Measurements from ENCODE around the gene ETV4. TPM values are rescaled to one million over a fixed set of nuclear protein-coding genes. Genes with fewer than 3 reads are reported as not detected.

ETV4 gene
- total and polyA plus RNA-seq, 2 of the 13 experiments (the other 11 are each of a cell fraction or from before 2014, with no cell fraction given): 128 to 330 TPM

- TF ChIP-seq ZMYM3 (CRISPR knock-in tag; IDR thresholded peaks at IDR 0.05) (0 out of 2 replicates have a peak, but pooled peaks have one; percentile 26), CHD4 (IDR thresholded peaks at IDR 0.05; ENCODE audit: borderline replicate concordance, low read length) (no peak), SALL1 (CRISPR knock-in tag; IDR thresholded peaks at IDR 0.05) (peak; percentile 39), ZNF747 (CRISPR knock-in tag; IDR thresholded peaks at IDR 0.05; ENCODE audit: borderline replicate concordance) (no peak), TFAP4 (IDR thresholded peaks at IDR 0.05; ENCODE audit: borderline replicate concordance, low read depth) (peak; percentile 66; the same call in 1 of the 2 replicates), ELF3 (CRISPR knock-in tag; IDR thresholded peaks at IDR 0.05) (peak; percentile 70), GLMP (CRISPR knock-in tag; IDR thresholded peaks at IDR 0.05; ENCODE audit: borderline replicate concordance) (no peak), ZBTB25 (CRISPR knock-in tag; IDR thresholded peaks at IDR 0.05) (0 out of 2 replicates have a peak, but pooled peaks have one; percentile 29), ZBTB20 (CRISPR knock-in tag; IDR thresholded peaks at IDR 0.05; ENCODE audit: borderline replicate concordance, low read depth) (peak; percentile 60; the same call in 1 of the 2 replicates), SP4 (CRISPR knock-in tag; IDR thresholded peaks at IDR 0.05) (0 out of 2 replicates have a peak, but pooled peaks have one; percentile 17), KMT2A (CRISPR knock-in tag; IDR thresholded peaks at IDR 0.05) (no peak), ZNF549 (CRISPR knock-in tag; IDR thresholded peaks at IDR 0.05) (no peak), KLF16 (CRISPR knock-in tag; IDR thresholded peaks at IDR 0.05) (peak in 1 of 2 experiments; percentile 5; a peak in 1 of 4 replicates)
- TF ChIP-seq, protein P1, sequence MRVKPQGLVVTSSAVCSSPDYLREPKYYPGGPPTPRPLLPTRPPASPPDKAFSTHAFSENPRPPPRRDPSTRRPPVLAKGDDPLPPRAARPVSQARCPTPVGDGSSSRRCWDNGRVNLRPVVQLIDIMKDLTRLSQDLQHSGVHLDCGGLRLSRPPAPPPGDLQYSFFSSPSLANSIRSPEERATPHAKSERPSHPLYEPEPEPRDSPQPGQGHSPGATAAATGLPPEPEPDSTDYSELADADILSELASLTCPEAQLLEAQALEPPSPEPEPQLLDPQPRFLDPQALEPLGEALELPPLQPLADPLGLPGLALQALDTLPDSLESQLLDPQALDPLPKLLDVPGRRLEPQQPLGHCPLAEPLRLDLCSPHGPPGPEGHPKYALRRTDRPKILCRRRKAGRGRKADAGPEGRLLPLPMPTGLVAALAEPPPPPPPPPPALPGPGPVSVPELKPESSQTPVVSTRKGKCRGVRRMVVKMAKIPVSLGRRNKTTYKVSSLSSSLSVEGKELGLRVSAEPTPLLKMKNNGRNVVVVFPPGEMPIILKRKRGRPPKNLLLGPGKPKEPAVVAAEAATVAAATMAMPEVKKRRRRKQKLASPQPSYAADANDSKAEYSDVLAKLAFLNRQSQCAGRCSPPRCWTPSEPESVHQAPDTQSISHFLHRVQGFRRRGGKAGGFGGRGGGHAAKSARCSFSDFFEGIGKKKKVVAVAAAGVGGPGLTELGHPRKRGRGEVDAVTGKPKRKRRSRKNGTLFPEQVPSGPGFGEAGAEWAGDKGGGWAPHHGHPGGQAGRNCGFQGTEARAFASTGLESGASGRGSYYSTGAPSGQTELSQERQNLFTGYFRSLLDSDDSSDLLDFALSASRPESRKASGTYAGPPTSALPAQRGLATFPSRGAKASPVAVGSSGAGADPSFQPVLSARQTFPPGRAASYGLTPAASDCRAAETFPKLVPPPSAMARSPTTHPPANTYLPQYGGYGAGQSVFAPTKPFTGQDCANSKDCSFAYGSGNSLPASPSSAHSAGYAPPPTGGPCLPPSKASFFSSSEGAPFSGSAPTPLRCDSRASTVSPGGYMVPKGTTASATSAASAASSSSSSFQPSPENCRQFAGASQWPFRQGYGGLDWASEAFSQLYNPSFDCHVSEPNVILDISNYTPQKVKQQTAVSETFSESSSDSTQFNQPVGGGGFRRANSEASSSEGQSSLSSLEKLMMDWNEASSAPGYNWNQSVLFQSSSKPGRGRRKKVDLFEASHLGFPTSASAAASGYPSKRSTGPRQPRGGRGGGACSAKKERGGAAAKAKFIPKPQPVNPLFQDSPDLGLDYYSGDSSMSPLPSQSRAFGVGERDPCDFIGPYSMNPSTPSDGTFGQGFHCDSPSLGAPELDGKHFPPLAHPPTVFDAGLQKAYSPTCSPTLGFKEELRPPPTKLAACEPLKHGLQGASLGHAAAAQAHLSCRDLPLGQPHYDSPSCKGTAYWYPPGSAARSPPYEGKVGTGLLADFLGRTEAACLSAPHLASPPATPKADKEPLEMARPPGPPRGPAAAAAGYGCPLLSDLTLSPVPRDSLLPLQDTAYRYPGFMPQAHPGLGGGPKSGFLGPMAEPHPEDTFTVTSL (CRISPR knock-in tag; IDR thresholded peaks at IDR 0.05; ENCODE audit: borderline replicate concordance): peak; percentile 49; the same call in 1 of the 2 replicates
- TF ChIP-seq, protein P2, sequence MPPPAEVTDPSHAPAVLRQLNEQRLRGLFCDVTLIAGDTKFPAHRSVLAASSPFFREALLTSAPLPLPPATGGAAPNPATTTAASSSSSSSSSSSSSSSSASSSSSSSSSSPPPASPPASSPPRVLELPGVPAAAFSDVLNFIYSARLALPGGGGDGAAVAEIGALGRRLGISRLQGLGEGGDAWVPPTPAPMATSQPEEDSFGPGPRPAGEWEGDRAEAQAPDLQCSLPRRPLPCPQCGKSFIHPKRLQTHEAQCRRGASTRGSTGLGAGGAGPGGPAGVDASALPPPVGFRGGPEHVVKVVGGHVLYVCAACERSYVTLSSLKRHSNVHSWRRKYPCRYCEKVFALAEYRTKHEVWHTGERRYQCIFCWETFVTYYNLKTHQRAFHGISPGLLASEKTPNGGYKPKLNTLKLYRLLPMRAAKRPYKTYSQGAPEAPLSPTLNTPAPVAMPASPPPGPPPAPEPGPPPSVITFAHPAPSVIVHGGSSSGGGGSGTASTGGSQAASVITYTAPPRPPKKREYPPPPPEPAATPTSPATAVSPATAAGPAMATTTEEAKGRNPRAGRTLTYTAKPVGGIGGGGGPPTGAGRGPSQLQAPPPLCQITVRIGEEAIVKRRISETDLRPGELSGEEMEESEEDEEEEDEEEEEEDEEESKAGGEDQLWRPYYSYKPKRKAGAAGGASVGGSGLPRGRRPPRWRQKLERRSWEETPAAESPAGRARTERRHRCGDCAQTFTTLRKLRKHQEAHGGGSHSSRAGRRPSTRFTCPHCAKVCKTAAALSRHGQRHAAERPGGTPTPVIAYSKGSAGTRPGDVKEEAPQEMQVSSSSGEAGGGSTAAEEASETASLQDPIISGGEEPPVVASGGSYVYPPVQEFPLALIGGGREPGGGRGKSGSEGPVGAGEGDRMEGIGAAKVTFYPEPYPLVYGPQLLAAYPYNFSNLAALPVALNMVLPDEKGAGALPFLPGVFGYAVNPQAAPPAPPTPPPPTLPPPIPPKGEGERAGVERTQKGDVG (CRISPR knock-in tag; IDR thresholded peaks at IDR 0.05; ENCODE audit: borderline replicate concordance): peak; percentile 64; the same call in 1 of the 2 replicates
These were observed 63.8 kb downstream of the ETV4 start (continued) for GRCh38 chr17:43482103-43483012.
